Measurements from ENCODE around the gene MEIS2.

DNA sequence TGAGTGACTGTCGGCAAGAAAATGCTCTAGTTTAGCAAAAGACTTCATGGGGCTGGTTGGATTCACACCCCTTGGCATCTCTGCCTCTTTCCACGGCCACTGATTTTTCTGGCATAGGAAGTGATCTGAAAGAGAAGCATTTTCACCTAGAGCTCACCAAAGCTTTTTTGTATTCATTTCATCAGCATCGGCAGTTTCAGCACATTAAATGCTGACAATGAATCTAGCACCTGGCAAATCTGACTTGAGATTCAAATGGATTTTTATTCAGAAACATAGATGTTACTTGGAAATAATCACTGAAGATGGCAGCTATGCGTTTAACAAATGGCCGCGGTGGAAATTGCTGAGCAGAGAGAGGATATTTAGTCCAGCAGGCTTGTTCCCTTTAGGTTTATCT, 155.9 kb downstream of the MEIS2 start:
- no peak for TF ChIP-seq POLR2A (IDR thresholded peaks at IDR 0.05; ENCODE audit: low read depth, low read length)
- TF ChIP-seq, protein P1, sequence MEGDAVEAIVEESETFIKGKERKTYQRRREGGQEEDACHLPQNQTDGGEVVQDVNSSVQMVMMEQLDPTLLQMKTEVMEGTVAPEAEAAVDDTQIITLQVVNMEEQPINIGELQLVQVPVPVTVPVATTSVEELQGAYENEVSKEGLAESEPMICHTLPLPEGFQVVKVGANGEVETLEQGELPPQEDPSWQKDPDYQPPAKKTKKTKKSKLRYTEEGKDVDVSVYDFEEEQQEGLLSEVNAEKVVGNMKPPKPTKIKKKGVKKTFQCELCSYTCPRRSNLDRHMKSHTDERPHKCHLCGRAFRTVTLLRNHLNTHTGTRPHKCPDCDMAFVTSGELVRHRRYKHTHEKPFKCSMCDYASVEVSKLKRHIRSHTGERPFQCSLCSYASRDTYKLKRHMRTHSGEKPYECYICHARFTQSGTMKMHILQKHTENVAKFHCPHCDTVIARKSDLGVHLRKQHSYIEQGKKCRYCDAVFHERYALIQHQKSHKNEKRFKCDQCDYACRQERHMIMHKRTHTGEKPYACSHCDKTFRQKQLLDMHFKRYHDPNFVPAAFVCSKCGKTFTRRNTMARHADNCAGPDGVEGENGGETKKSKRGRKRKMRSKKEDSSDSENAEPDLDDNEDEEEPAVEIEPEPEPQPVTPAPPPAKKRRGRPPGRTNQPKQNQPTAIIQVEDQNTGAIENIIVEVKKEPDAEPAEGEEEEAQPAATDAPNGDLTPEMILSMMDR (IDR thresholded peaks at IDR 0.05; ENCODE audit: extremely low read depth in 1 of 2, insufficient read depth in 1 of 2, low read depth in 1 of 2, low read length in 2 of 2): no peak
